Stimulated activated naive CD8-positive, alpha-beta T cell treated with anti-CD3 and anti-CD28 coated beads, Interleukin-15, amount 100 ng/mL, for 72 hours (primary cell): ENCODE results near the gene SLC12A1.

Source experiments
- ATAC-seq: fragments of 150-1000 bp; cut with Tn5 transposase; 2 replicates; pipeline ENCODE4 v1.10.0; 2021; ENCODE audit warnings: mild to moderate bottlenecking, moderate library complexity
- DNase-seq, 2 donors: peaks; one replicate each; pipeline ENCODE4 v3.0.0; 2021 to 2022
- H3K27ac Mint-ChIP-seq, 2 donors: one replicate each; pipeline ENCODE4 v1.8.0; 2022; ENCODE audit warnings: mild to moderate bottlenecking in 2 of 2, mixed read lengths in 2 of 2, moderate library complexity in 2 of 2
- H3K27me3 Mint-ChIP-seq: one replicate; pipeline ENCODE4 v1.8.0; 2022; ENCODE audit warnings: mixed read lengths
- H3K4me1 Mint-ChIP-seq: one replicate; pipeline ENCODE4 v1.8.0; 2022; ENCODE audit warnings: mild to moderate bottlenecking, mixed read lengths
- H3K4me3 Mint-ChIP-seq, 2 donors: one replicate each; pipeline ENCODE4 v1.8.0; 2022; ENCODE audit warnings: mild to moderate bottlenecking in 2 of 2, mixed read lengths in 2 of 2, moderate library complexity in 1 of 2
- H3K9me3 Mint-ChIP-seq, 2 donors: one replicate each; pipeline ENCODE4 v1.8.0; 2022; ENCODE audit warnings: mixed read lengths in 2 of 2

Gene SLC12A1

GRCh38 chr15:48340111-48340510 is 134.0 kb downstream of the SLC12A1 start:
- no peaks in the 10 kb centered on the region for H3K9me3 Mint-ChIP-seq
- no peak for DNase-seq
- H3K4me1 Mint-ChIP-seq, result peaks cover 22% of the 10 kb centered on the region
- no peaks in the 10 kb centered on the region for H3K27me3 Mint-ChIP-seq
- no peak overlapping the region for H3K4me3 Mint-ChIP-seq
- no peak for ATAC-seq
- peak overlapping the region in 1 of 2 donors; percentile 15 for H3K27ac Mint-ChIP-seq

GRCh38 chr15:48343865-48344264 is 137.8 kb downstream of the SLC12A1 start:
- Mint-ChIP-seq H3K4me1 (peaks cover 7% of the 10 kb centered on the region), H3K9me3 (no peaks in the 10 kb centered on the region), H3K27ac (no peak overlapping the region), H3K27me3 (no peaks in the 10 kb centered on the region), H3K4me3 (no peak overlapping the region)
- DNase-seq (no peak), ATAC-seq (no peak)

- H3K4me1 Mint-ChIP-seq, result no peaks in the 10 kb centered on the region
- no peak for ATAC-seq
- no peak for DNase-seq
Measured at GRCh38 chr15:48345516-48345915, 139.4 kb downstream of the SLC12A1 start.

GRCh38 chr15:48352474-48353072 is 146.5 kb downstream of the SLC12A1 start:
- Mint-ChIP-seq H3K4me3 (peak overlapping the region in 1 of 2 donors; percentile 44), H3K4me1 (no peaks in the 10 kb centered on the region), H3K9me3 (no peaks in the 10 kb centered on the region), H3K27ac (no peak overlapping the region), H3K27me3 (no peaks in the 10 kb centered on the region)
- ATAC-seq (peak; percentile 84), DNase-seq (peak; percentile 32 to 54)

More at GRCh38 chr15:48345516-48345915, 139.4 kb downstream of the SLC12A1 start:
- Mint-ChIP-seq H3K27ac (no peak overlapping the region), H3K4me3 (no peak overlapping the region), H3K27me3 (no peaks in the 10 kb centered on the region), H3K9me3 (no peaks in the 10 kb centered on the region)
